PFSK-1 (cell line): Measurements from ENCODE around the gene ITPA.

Experiments
- FOXP2 ChIP-seq: optimal IDR thresholded peaks from 2 replicates; pipeline ENCODE3; 2011; ENCODE audit warnings: borderline replicate concordance, control low read depth, inconsistent platforms; ENCODE audit not compliant: insufficient read depth; ENCODE audit errors: extremely low read length, extremely low read depth
- POLR2AphosphoS5 ChIP-seq: IDR thresholded peaks from 2 replicates; pipeline ENCODE4 v1.6.1; 2012; ENCODE audit warnings: low read depth, mild to moderate bottlenecking, control low read depth, low read length, moderate library complexity
- REST ChIP-seq, 2 experiments: IDR thresholded peaks; 2 replicates each; pipeline versions ENCODE4 v1.6.1 to v1.8.0; 2011 to 2012; ENCODE audit warnings: low read depth in 2 of 2, low read length in 2 of 2, control low read depth in 1 of 2, inconsistent platforms in 1 of 2, mild to moderate bottlenecking in 1 of 2, moderate library complexity in 1 of 2; ENCODE audit not compliant: insufficient read depth in 1 of 2
- SIN3A ChIP-seq: IDR thresholded peaks from 2 replicates; pipeline ENCODE4 v1.6.1; 2012; ENCODE audit warnings: mild to moderate bottlenecking, low read length, moderate library complexity, borderline replicate concordance; ENCODE audit not compliant: insufficient read depth
- TAF1 ChIP-seq: IDR thresholded peaks from 2 replicates; pipeline ENCODE4 v1.6.1; 2012; ENCODE audit warnings: low read length, control low read depth, borderline replicate concordance; ENCODE audit not compliant: insufficient read depth

The ITPA gene

GRCh38 chr20:3251806-3252205 lies 42.5 kb downstream of the ITPA start:
- no peak for TF ChIP-seq TAF1
- TF ChIP-seq FOXP2 = no peak
- no peak for TF ChIP-seq SIN3A
- TF ChIP-seq POLR2AphosphoS5 = no peak
- no peak for TF ChIP-seq REST (IDR thresholded peaks at IDR 0.05; ENCODE audit: insufficient read depth in 1 of 2, low read depth in 2 of 2, low read length in 2 of 2)

- TF ChIP-seq REST (IDR thresholded peaks at IDR 0.05; ENCODE audit: insufficient read depth in 1 of 2, low read depth in 2 of 2, low read length in 2 of 2) (no peak), POLR2AphosphoS5 (no peak), SIN3A (no peak)
Measured at GRCh38 chr20:3255728-3256127, 46.4 kb downstream of the ITPA start.

GRCh38 chr20:3258429-3258828 lies 49.1 kb downstream of the ITPA start:
- no peak for TF ChIP-seq POLR2AphosphoS5
- no peak for TF ChIP-seq FOXP2
- TF ChIP-seq SIN3A = no peak
- TF ChIP-seq REST (IDR thresholded peaks at IDR 0.05; ENCODE audit: insufficient read depth in 1 of 2, low read depth in 2 of 2, low read length in 2 of 2) = no peak
- no peak for TF ChIP-seq TAF1

- TF ChIP-seq FOXP2 (no peak), POLR2AphosphoS5 (no peak), REST (IDR thresholded peaks at IDR 0.05; ENCODE audit: insufficient read depth in 1 of 2, low read depth in 2 of 2, low read length in 2 of 2) (no peak), SIN3A (no peak), TAF1 (no peak)
Measured at GRCh38 chr20:3262566-3262965, 53.3 kb downstream of the ITPA start.

- TF ChIP-seq SIN3A = no peak
- no peak for TF ChIP-seq REST (IDR thresholded peaks at IDR 0.05; ENCODE audit: insufficient read depth in 1 of 2, low read depth in 2 of 2, low read length in 2 of 2)
- TF ChIP-seq FOXP2 = no peak
- TF ChIP-seq TAF1 = no peak
- no peak for TF ChIP-seq POLR2AphosphoS5
Measured at GRCh38 chr20:3270051-3270450, 60.8 kb downstream of the ITPA start.
